HG03066 (cell line): ENCODE data around the gene FTCDNL1.

ENCODE experiments used
- ATAC-seq: cut with Tn5 transposase; IDR thresholded peaks from one replicate; pipeline ENCODE4 v1.9.1; 2021; ENCODE audit warnings: low read depth; ENCODE audit not compliant: unreplicated experiment

FTCDNL1 gene

GRCh38 chr2:199850718-199851500, at the start of gene FTCDNL1:
FTCDNL1 (minus strand) TSS chr2:199851192; CDS start chr2:199848962, 2,230 bp downstream.
- ATAC-seq, result peak; percentile 95

- ATAC-seq, result no peak
These were observed 45.6 kb upstream of the FTCDNL1 start for GRCh38 chr2:199896617-199897016.

- no peak for ATAC-seq
These were observed 44.4 kb upstream of the FTCDNL1 start for GRCh38 chr2:199895406-199895805.

- no peak for ATAC-seq
These were observed 32.7 kb upstream of the FTCDNL1 start for GRCh38 chr2:199883474-199884212.

GRCh38 chr2:199882667-199883066, 31.7 kb upstream of the FTCDNL1 start:
- ATAC-seq, result no peak

GRCh38 chr2:199875400-199875799, 24.4 kb upstream of the FTCDNL1 start:
- ATAC-seq, result no peak

- no peak for ATAC-seq
These were observed 23.2 kb upstream of the FTCDNL1 start for GRCh38 chr2:199874209-199874608.

- no peak for ATAC-seq
These were observed 19.6 kb upstream of the FTCDNL1 start for GRCh38 chr2:199870581-199870980.

- no peak for ATAC-seq
These were observed 18.7 kb upstream of the FTCDNL1 start for GRCh38 chr2:199869653-199870052.

- ATAC-seq, result no peak
These were observed 18.2 kb upstream of the FTCDNL1 start for GRCh38 chr2:199869227-199869541.

- ATAC-seq, result no peak
These were observed 17.6 kb upstream of the FTCDNL1 start for GRCh38 chr2:199868431-199869226.

GRCh38 chr2:199865905-199866304, 14.9 kb upstream of the FTCDNL1 start:
- ATAC-seq, result no peak

- ATAC-seq, result no peak
These were observed 11.8 kb upstream of the FTCDNL1 start for GRCh38 chr2:199862788-199863187.

GRCh38 chr2:199861132-199861774, 10.3 kb upstream of the FTCDNL1 start:
- ATAC-seq, result no peak

GRCh38 chr2:199855812-199856211, 4.8 kb upstream of the FTCDNL1 start:
- ATAC-seq, result no peak

- no peak for ATAC-seq
These were observed 891 bp upstream of the FTCDNL1 start for GRCh38 chr2:199851883-199852282.

- no peak for ATAC-seq
These were observed 464 bp upstream of the FTCDNL1 start for GRCh38 chr2:199851501-199851810.

- ATAC-seq, result no peak
These were observed 724 bp downstream of the FTCDNL1 start for GRCh38 chr2:199850218-199850717.

- no peak for ATAC-seq
These were observed 2.4 kb downstream of the FTCDNL1 start for GRCh38 chr2:199848389-199849130.
